K562 (cell line): Measurements from ENCODE around the gene RHOC.

ENCODE experiments used
- ATF3 ChIP-seq, 2 experiments: fragments of 450-650 bp in 1 of 2; sonication (generic) in 1 of 2; formaldehyde crosslinking in 1 of 2; IDR thresholded peaks in 1 of 2; conservative IDR thresholded peaks in 1 of 2; 2 replicates each; pipeline versions ENCODE4 v1.6.1 to v1.8.1; 2016 to 2023; ENCODE audit warnings: mild to moderate bottlenecking in 2 of 2, moderate library complexity in 2 of 2, inconsistent platforms in 1 of 2, missing genetic modification reagents in 1 of 2
- CTCF ChIP-seq, 3 experiments: IDR thresholded peaks in 2 of 3; conservative IDR thresholded peaks in 1 of 3; 2 replicates each; pipeline ENCODE4 v1.5.1; 2011 to 2012; ENCODE audit warnings: low read length in 3 of 3, mild to moderate bottlenecking in 3 of 3, control low read depth in 2 of 3, improper control_type of control experiment in 1 of 3, inconsistent platforms in 1 of 3, low read depth in 1 of 3, mixed read lengths in 1 of 3, moderate library complexity in 1 of 3; ENCODE audit not compliant: insufficient read depth in 2 of 3
- POLR2AphosphoS5 ChIP-seq: IDR thresholded peaks from 2 replicates; pipeline ENCODE4 v1.6.1; 2011; ENCODE audit warnings: mild to moderate bottlenecking, low read depth, low read length, moderate library complexity; ENCODE audit not compliant: control insufficient read depth, insufficient read depth
- SP1 ChIP-seq: sonication (generic); formaldehyde crosslinking; IDR thresholded peaks from 2 replicates; pipeline ENCODE4 v1.8.1; 2022; ENCODE audit warnings: mild to moderate bottlenecking, missing genetic modification reagents
- TOE1 ChIP-seq, 2 experiments: fragments of 450-650 bp in 1 of 2; sonication (generic) in 1 of 2; formaldehyde crosslinking in 1 of 2; IDR thresholded peaks; 2 replicates each; pipeline versions ENCODE4 v1.7.1 to v1.8.0; 2016 to 2022; ENCODE audit warnings: borderline replicate concordance in 2 of 2, mild to moderate bottlenecking in 2 of 2, antibody characterized with exemption in 1 of 2, inconsistent platforms in 1 of 2, low read depth in 1 of 2, missing genetic modification reagents in 1 of 2, moderate library complexity in 1 of 2
- ZNF143 ChIP-seq: sonication (generic); formaldehyde crosslinking; IDR thresholded peaks from 2 replicates; pipeline ENCODE4 v1.9.0; 2022; ENCODE audit warnings: mild to moderate bottlenecking, missing genetic modification reagents
- ZNF316 ChIP-seq: fragments of 450-650 bp; IDR thresholded peaks from 2 replicates; pipeline ENCODE4 v1.6.1; 2016

DNA sequence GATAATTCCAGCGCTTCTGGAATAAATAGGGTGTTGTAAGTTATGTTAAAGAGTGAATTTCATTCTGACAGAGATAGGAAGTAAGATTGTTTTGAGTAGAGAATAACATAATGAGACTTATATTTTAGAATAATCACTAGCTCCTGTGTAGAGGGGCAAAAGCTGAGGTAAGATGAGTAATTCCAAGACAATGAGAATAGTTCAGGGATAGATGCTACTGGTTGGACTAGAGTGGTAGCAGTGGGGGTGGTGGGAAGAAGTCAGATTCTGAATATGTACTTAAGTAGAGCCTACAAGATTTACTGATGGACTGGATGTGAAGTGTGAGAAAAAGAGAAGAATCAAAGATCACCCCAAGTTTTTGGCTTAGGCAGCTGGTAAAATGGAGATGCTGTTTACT, 55.7 kb downstream of the RHOC start:
- TF ChIP-seq ATF3 (IDR thresholded peaks at IDR 0.05) (no peak), ATF3 (CRISPR knock-in tag; conservative IDR thresholded peaks at IDR 0.05) (no peak), SP1 (CRISPR knock-in tag) (no peak), TOE1 (IDR thresholded peaks at IDR 0.05; ENCODE audit: borderline replicate concordance) (no peak), TOE1 (CRISPR knock-in tag; IDR thresholded peaks at IDR 0.05; ENCODE audit: borderline replicate concordance, low read depth) (no peak), CTCF (IDR thresholded peaks at IDR 0.05 in 2 of 3, conservative IDR thresholded peaks at IDR 0.05 in 1 of 3; ENCODE audit: insufficient read depth in 2 of 3, low read depth in 1 of 3, low read length in 3 of 3) (no peak), ZNF316 (no peak), POLR2AphosphoS5 (no peak), ZNF143 (CRISPR knock-in tag) (no peak)
